HFFc6 (cell line): ENCODE results near the gene FMN2. TPM values are rescaled to one million over a fixed set of nuclear protein-coding genes. Genes with fewer than 3 reads are reported as not detected.
A peak's percentile ranks its signal among the peaks of the same experiment; 100 is the strongest.

ENCODE experiments used
- DNase-seq: peaks from one replicate; pipeline ENCODE4 v3.0.0-alpha.2; 2018
- H3K27ac Mint-ChIP-seq: 2 replicates; pipeline ENCODE4 v1.8.0; 2020; ENCODE audit warnings: mild to moderate bottlenecking, mixed read lengths
- H3K27me3 Mint-ChIP-seq: 2 replicates; pipeline ENCODE4 v1.8.0; 2021; ENCODE audit warnings: mild to moderate bottlenecking, moderate library complexity, mixed read lengths; ENCODE audit not compliant: insufficient read depth
- H3K36me3 Mint-ChIP-seq: 2 replicates; pipeline ENCODE4 v1.8.0; 2021; ENCODE audit warnings: low read depth, mixed read lengths
- H3K4me1 Mint-ChIP-seq: 2 replicates; pipeline ENCODE4 v1.8.0; 2020; ENCODE audit warnings: low read depth, mixed read lengths
- H3K4me3 Mint-ChIP-seq: 2 replicates; pipeline ENCODE4 v1.8.0; 2020; ENCODE audit warnings: mild to moderate bottlenecking, moderate library complexity, mixed read lengths
- H3K9me3 Mint-ChIP-seq: 2 replicates; pipeline ENCODE4 v1.8.0; 2020; ENCODE audit warnings: mild to moderate bottlenecking, mixed read lengths
- CTCF ChIP-seq: fragments of 200-600 bp; sonication (generic); IDR thresholded peaks from 2 replicates; pipeline ENCODE4 v1.5.0; 2021; ENCODE audit warnings: antibody characterized with exemption, mild to moderate bottlenecking
- total RNA-seq, 6 experiments: library from RNA; stranded (reverse); fragmentation: NEBNext Ultra II Directional; extraction: Animal tissue kit (Norgen Biotek cat#: 25700); gene quantifications; 2 replicates in 1 of 6; 3 replicates in 5 of 6; pipeline ENCODE4 v1.2.3, GENCODE V29; 2021

FMN2 gene
- total RNA-seq, 6 experiments from 2014 or later: 82.6 to 115 (median 96.4) TPM

- H3K4me3 Mint-ChIP-seq: no peak overlapping the region
- no peak for TF ChIP-seq CTCF
Observed at GRCh38 chr1:240074422-240074821, 17.3 kb upstream of the FMN2 start.

GRCh38 chr1:240074908-240075307 is 16.8 kb upstream of the FMN2 start:
- Mint-ChIP-seq H3K27ac (no peak overlapping the region), H3K27me3 (no peaks in the 10 kb centered on the region; the same call in 1 of the 2 replicates), H3K4me3 (no peak overlapping the region), H3K4me1 (peaks cover 28% of the 10 kb centered on the region), H3K36me3 (peaks cover 24% of the 10 kb centered on the region), H3K9me3 (peaks cover 26% of the 10 kb centered on the region)
- TF ChIP-seq CTCF: no peak
- DNase-seq: no peak

More at GRCh38 chr1:240074422-240074821, 17.3 kb upstream of the FMN2 start:
- peaks cover 22% of the 10 kb centered on the region for H3K9me3 Mint-ChIP-seq
- no peaks in the 10 kb centered on the region; the same call in 1 of the 2 replicates for H3K27me3 Mint-ChIP-seq
- no peak for DNase-seq
- H3K4me1 Mint-ChIP-seq: peaks cover 28% of the 10 kb centered on the region
- peaks cover 20% of the 10 kb centered on the region for H3K36me3 Mint-ChIP-seq
- H3K27ac Mint-ChIP-seq: no peak overlapping the region

GRCh38 chr1:240084337-240084736 is 7.3 kb upstream of the FMN2 start:
- no peak for TF ChIP-seq CTCF
- H3K4me3 Mint-ChIP-seq: no peak overlapping the region
- no peak for DNase-seq
- H3K36me3 Mint-ChIP-seq: peaks cover 19% of the 10 kb centered on the region
- H3K27me3 Mint-ChIP-seq: no peaks in the 10 kb centered on the region; the same call in 1 of the 2 replicates
- peaks cover 44% of the 10 kb centered on the region for H3K4me1 Mint-ChIP-seq
- peaks cover 5% of the 10 kb centered on the region; the same call in 1 of the 2 replicates for H3K9me3 Mint-ChIP-seq
- no peak overlapping the region for H3K27ac Mint-ChIP-seq

- Mint-ChIP-seq H3K27me3 (no peaks in the 10 kb centered on the region; the same call in 1 of the 2 replicates), H3K9me3 (peaks cover 1% of the 10 kb centered on the region; the same call in 1 of the 2 replicates), H3K4me3 (no peak overlapping the region), H3K4me1 (peaks cover 49% of the 10 kb centered on the region), H3K36me3 (peaks cover 15% of the 10 kb centered on the region), H3K27ac (no peak overlapping the region)
- DNase-seq: no peak
- TF ChIP-seq CTCF: no peak
Observed at GRCh38 chr1:240084749-240085148, 6.9 kb upstream of the FMN2 start.

GRCh38 chr1:240086726-240087125 is 5.0 kb upstream of the FMN2 start:
- H3K27me3 Mint-ChIP-seq: no peaks in the 10 kb centered on the region; the same call in 1 of the 2 replicates
- H3K4me1 Mint-ChIP-seq: peaks cover 66% of the 10 kb centered on the region
- H3K27ac Mint-ChIP-seq: peak overlapping the region; percentile 58
- peak; percentile 60 for DNase-seq
- H3K36me3 Mint-ChIP-seq: peaks cover 14% of the 10 kb centered on the region
- H3K4me3 Mint-ChIP-seq: peak overlapping the region; percentile 67
- no peak for TF ChIP-seq CTCF
- H3K9me3 Mint-ChIP-seq: no peaks in the 10 kb centered on the region
